Measurements from ENCODE around the gene UBE2I.

UBE2I gene

GRCh38 chr16:1335996-1336395 is 26.6 kb downstream of the UBE2I start:
- Histone ChIP-seq H3K36me3 (no peaks in the 10 kb centered on the region), H3K27me3 (peaks cover 13 to 80% of the 10 kb centered on the region in 2 donors), H3K9me3 (no peaks in the 10 kb centered on the region), H3K27ac (no peak overlapping the region), H3K4me1 (peaks cover 0 to 36% (median 30%) of the 10 kb centered on the region in 4 donors), H3K4me3 (no peak overlapping the region)
- TF ChIP-seq CTCF (IDR thresholded peaks at IDR 0.05), result no peak
- intact Hi-C loops (cut with DNase I; ENCODE audit: low total_unique reads), result no loop called here
- no peak for DNase-seq

GRCh38 chr16:1336619-1337018 is 27.2 kb downstream of the UBE2I start:
- Histone ChIP-seq H3K36me3 (no peaks in the 10 kb centered on the region), H3K9me3 (no peaks in the 10 kb centered on the region), H3K4me1 (peaks cover 0 to 30% (median 27%) of the 10 kb centered on the region in 4 donors), H3K27ac (no peak overlapping the region), H3K27me3 (peaks cover 13 to 80% of the 10 kb centered on the region in 2 donors), H3K4me3 (no peak overlapping the region)
- TF ChIP-seq CTCF (IDR thresholded peaks at IDR 0.05), result no peak
- intact Hi-C loops (cut with DNase I; ENCODE audit: low total_unique reads), result no loop called here
- DNase-seq, result no peak

GRCh38 chr16:1337486-1337885 is 28.1 kb downstream of the UBE2I start:
- peaks cover 13 to 74% of the 10 kb centered on the region in 2 donors for H3K27me3 ChIP-seq
- peaks cover 0 to 22% (median 21%) of the 10 kb centered on the region in 4 donors for H3K4me1 ChIP-seq
- no peak for TF ChIP-seq CTCF (IDR thresholded peaks at IDR 0.05)

GRCh38 chr16:1338119-1338730 is 28.8 kb downstream of the UBE2I start:
- Histone ChIP-seq H3K9me3 (no peaks in the 10 kb centered on the region), H3K27me3 (peaks cover 11 to 67% of the 10 kb centered on the region in 2 donors), H3K36me3 (no peaks in the 10 kb centered on the region), H3K4me1 (peaks cover 0 to 23% (median 22%) of the 10 kb centered on the region in 4 donors), H3K27ac (no peak overlapping the region), H3K4me3 (no peak overlapping the region)
- TF ChIP-seq CTCF (IDR thresholded peaks at IDR 0.05), result no peak
- DNase-seq, result no peak
- intact Hi-C loops (cut with DNase I; ENCODE audit: low total_unique reads), result no loop called here

More at GRCh38 chr16:1337486-1337885, 28.1 kb downstream of the UBE2I start:
- no peaks in the 10 kb centered on the region for H3K9me3 ChIP-seq
- no peak for DNase-seq
- H3K4me3 ChIP-seq, result no peak overlapping the region
- intact Hi-C loops (cut with DNase I; ENCODE audit: low total_unique reads), result no loop called here
- no peak overlapping the region for H3K27ac ChIP-seq
- H3K36me3 ChIP-seq, result no peaks in the 10 kb centered on the region

- Histone ChIP-seq H3K27me3 (peaks cover 3 to 59% of the 10 kb centered on the region in 2 donors), H3K4me3 (no peak overlapping the region), H3K27ac (no peak overlapping the region), H3K4me1 (peaks cover 0 to 19% (median 16%) of the 10 kb centered on the region in 4 donors), H3K36me3 (no peaks in the 10 kb centered on the region), H3K9me3 (no peaks in the 10 kb centered on the region)
- TF ChIP-seq CTCF (IDR thresholded peaks at IDR 0.05), result no peak
- no peak for DNase-seq
- intact Hi-C loops (cut with DNase I; ENCODE audit: low total_unique reads), result no loop called here
Observed at GRCh38 chr16:1338855-1339675, 29.6 kb downstream of the UBE2I start.
